GM18498 (cell line): ENCODE data around the gene C14orf132.

Experiments used
- ATAC-seq: cut with Tn5 transposase; IDR thresholded peaks from one replicate; pipeline ENCODE4 v1.9.1; 2021; ENCODE audit warnings: mild to moderate bottlenecking, moderate library complexity; ENCODE audit not compliant: unreplicated experiment

Gene C14orf132

DNA sequence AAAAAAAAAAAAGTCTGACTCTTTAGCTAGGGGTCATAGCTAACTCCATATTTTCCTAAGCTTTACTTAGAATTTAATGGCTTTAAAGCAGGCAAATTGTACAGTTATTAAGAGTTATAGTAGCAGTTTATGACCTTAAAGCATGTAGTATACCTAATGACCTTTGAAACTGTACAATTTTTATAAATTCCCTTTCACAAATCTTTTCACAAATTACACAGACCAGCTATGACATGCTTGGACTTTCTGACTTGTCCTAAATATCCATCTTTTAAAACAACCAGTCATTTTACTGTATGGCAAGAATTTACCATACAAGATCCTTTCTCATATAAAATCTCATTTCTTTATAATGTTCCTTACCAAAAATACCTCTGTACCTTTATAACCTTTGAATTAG is 74.8 kb downstream of the C14orf132 start:
- no peak for ATAC-seq

- no peak for ATAC-seq
These were observed 78.1 kb downstream of the C14orf132 start for GRCh38 chr14:96117101-96117897.

- no peak for ATAC-seq
These were observed 78.8 kb downstream of the C14orf132 start for GRCh38 chr14:96117960-96118359.

DNA sequence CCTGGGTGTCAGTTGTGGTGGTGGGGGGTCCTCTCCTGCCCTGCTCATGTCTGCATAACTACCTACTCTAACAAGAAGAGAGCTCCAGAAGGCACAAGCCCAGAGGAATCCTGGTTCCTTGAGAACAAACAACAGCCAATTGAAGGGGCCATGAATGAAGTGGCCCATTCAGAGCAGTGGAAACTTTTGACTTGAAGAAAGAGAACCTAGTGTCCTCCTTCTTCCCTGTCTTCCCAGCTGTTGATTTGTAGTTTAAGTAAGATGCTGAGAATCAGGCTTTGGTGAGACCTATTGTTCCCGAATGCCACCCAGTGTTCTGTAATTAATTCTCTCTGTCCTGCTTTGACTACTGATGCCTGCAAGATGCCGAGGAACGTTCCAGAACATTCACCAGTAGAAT is 79.2 kb downstream of the C14orf132 start:
- no peak for ATAC-seq

DNA sequence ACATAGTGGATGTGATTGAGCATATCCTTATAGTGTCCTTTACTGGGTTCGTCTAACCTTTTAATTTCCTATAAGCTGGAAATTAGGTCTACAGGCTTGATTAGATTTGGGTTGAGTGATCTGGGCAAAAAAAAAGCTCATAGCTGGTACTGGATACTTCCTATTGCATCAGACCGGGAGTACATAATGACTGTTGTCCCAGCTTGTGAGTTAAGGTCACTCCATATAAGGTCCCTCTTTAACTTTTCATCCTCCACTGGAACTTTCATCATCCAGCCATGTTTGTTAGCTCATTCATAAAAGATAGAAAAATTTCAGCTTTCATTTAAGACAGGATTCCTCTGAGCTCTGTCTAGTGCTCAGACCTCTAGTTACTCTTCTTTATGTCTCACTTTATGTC is 80.8 kb downstream of the C14orf132 start:
- ATAC-seq, result no peak

GRCh38 chr14:96120392-96120791 is 81.2 kb downstream of the C14orf132 start:
- ATAC-seq, result no peak

GRCh38 chr14:96120941-96121340 is 81.8 kb downstream of the C14orf132 start:
- ATAC-seq, result no peak

DNA sequence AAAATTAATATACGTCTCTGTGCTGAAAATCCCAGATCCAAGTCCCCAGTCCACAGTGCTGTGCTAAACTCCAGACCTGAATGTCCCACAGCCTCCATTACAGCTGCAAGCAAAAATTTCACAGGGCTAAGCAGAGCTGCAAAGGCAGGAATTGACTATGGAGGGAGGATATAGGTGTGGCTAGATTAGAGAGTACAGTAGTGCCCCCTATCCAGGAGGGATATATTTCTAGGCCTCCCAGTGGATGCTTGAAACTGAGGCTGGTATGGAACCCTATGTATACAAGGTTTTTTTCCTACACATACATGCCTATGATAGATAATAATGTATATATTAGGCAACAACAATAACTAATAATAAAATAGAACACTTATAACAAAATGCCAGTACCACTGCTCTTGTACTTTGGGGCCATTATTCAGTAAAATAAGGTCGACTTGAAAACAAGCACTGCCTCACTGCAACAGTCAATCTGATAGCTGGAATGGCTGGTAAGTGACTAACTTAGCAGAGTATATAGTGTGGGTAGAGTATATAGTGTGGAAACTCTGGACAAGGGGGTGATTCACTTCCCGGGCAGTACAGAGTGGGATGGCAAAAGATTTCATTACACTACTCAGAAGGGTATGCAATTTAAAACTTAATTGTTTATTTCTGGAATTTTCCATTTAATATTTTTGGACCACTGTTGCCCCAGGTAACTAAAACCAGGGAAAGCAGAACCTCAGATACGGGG is 82.7 kb downstream of the C14orf132 start:
- ATAC-seq, result no peak

- ATAC-seq, result no peak
These were observed 83.3 kb downstream of the C14orf132 start for GRCh38 chr14:96122496-96122895.

DNA sequence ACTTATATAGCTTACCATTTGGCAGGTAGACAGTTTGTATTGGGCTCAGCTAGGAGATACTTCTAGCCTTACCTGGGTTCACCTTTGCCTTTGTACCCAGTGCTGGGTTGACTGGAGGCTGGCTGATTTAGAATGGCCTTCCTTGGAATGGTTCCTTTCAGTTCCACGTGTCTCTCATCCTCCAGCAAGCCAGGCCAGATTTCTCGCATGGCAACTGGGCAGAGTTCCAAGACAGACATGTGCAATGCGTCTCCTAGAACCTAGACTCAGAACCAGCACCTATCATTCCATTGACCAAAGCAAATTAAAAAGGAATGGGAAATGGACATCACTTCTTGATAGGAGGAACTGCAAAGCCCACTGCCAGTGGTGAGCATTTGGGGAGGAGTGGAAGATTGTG is 86.4 kb downstream of the C14orf132 start:
- no peak for ATAC-seq

- ATAC-seq, result peak; percentile 48
These were observed 87.2 kb downstream of the C14orf132 start for GRCh38 chr14:96126339-96126782.

- ATAC-seq, result no peak
These were observed 87.7 kb downstream of the C14orf132 start for GRCh38 chr14:96126783-96127271.

- no peak for ATAC-seq
These were observed 90.1 kb downstream of the C14orf132 start for GRCh38 chr14:96129128-96129736.

GRCh38 chr14:96130391-96130790 is 91.2 kb downstream of the C14orf132 start:
- ATAC-seq, result no peak

DNA sequence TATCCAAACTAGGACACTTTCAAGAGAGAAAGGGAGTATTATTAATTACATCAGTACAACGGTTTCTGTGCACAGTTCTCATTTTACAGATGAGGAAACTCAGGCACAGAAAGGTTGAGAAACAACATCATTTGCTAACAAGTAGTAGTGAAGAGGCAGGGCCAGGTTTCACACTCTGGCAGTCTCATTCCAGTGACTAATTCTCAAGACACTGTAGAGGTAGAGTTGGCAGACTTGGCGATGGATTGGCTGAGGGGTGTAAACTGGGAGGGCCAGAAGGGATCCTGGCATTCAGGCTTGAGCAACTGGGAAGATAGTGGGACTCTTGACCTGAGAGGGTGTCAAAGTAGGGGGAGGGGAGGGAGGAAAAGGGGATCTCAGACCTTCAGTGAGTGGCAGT is 91.7 kb downstream of the C14orf132 start:
- no peak for ATAC-seq

GRCh38 chr14:96131836-96132235 is 92.7 kb downstream of the C14orf132 start:
- ATAC-seq, result no peak

- no peak for ATAC-seq
These were observed 95.3 kb downstream of the C14orf132 start for GRCh38 chr14:96134508-96134907.

- ATAC-seq, result no peak
These were observed 96.1 kb downstream of the C14orf132 start for GRCh38 chr14:96135285-96135684.

- ATAC-seq, result no peak
These were observed 97.3 kb downstream of the C14orf132 start for GRCh38 chr14:96136371-96137005.

DNA sequence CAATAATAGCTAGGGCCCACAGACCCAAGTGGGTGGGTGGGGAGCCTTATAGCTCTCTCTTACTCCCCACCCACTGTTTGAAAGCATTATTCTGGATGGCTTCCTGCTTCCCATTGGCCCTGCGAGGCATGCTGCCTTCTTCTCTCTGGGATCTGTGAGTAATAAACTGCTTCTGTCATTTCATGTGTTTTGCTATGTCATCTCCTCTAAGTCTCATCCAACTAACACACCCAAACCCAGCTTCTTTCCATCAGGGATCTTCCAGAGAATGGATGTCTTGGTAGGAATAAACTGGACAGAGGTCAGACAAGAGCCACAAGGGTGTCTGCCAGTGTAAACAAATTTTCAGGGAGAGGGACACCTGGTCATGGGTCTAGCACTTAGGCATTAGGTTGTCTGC is 99.1 kb downstream of the C14orf132 start:
- no peak for ATAC-seq

DNA sequence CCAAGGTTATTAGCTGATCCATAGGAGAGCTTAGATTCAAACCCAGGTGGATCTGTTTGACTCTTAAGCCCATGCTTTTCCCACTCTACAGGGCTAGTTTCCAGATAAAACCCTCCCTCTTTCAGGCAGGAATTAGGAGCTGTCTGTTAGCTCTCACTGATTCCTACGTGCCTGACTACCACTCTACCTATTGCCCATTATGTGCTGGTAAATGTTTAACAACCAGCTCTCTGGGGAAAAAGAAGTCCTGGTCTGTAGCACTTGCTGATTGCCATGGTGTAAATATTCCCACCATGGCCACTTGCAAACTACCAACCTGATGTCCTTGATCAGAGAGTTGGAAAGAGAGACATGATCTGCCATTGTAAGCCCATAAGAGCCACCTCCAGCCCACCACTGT is 100.0 kb downstream of the C14orf132 start:
- ATAC-seq, result no peak
